Thymus (tissue), 11 donors: ENCODE measurements around the gene ANKRD11. TPM values are rescaled to one million over a fixed set of nuclear protein-coding genes. Genes with fewer than 3 reads are reported as not detected.

Experiments
- DNase-seq, 9 donors: peaks; one replicate each; pipeline ENCODE4 v3.0.0-alpha.2; 2013; ENCODE audit warnings: low spot score in 9 of 9, low read depth in 6 of 9, missing footprints in 1 of 9
- H3K27ac ChIP-seq, 2 donors: one replicate each; pipeline ENCODE4 v1.5.1; 2013; ENCODE audit warnings: control low read depth in 1 of 2, low read depth in 1 of 2, low read length in 1 of 2, mild to moderate bottlenecking in 1 of 2, moderate library complexity in 1 of 2
- H3K27me3 ChIP-seq, 2 donors: one replicate each; pipeline ENCODE4 v1.5.1; 2013; ENCODE audit warnings: low read length in 1 of 2; ENCODE audit not compliant: control insufficient read depth in 2 of 2, insufficient read depth in 1 of 2
- H3K36me3 ChIP-seq, 2 donors: one replicate each; pipeline ENCODE4 v1.5.1; 2013; ENCODE audit warnings: low read length in 1 of 2, mild to moderate bottlenecking in 1 of 2, moderate library complexity in 1 of 2; ENCODE audit not compliant: control insufficient read depth in 2 of 2, insufficient read depth in 2 of 2
- H3K4me1 ChIP-seq, 2 donors: one replicate each; pipeline ENCODE4 v1.5.1; 2013; ENCODE audit warnings: low read length in 2 of 2; ENCODE audit not compliant: control insufficient read depth in 2 of 2, insufficient read depth in 2 of 2
- H3K4me3 ChIP-seq, 2 donors: one replicate each; pipeline ENCODE4 v1.5.1; 2013; ENCODE audit warnings: low read length in 2 of 2, control low read depth in 1 of 2, mild to moderate bottlenecking in 1 of 2
- H3K9me3 ChIP-seq, 2 donors: one replicate each; pipeline ENCODE4 v1.5.1; 2013; ENCODE audit warnings: low read length in 1 of 2, mild to moderate bottlenecking in 1 of 2; ENCODE audit not compliant: control insufficient read depth in 2 of 2, insufficient read depth in 1 of 2
- WGBS: extraction: QIAGEN DNeasy Blood & Tissue Kit; methylation state at CpG from one replicate; pipeline ENCODE4 v1.1.7; 2013; 5-methylcytosine and 5-hydroxymethylcytosine counted together
- polyA plus RNA-seq: library from polyadenylated mRNA; stranded (reverse); fragments of 200-250 nt; gene quantifications from one replicate; pipeline ENCODE4 v1.2.3, GENCODE V29; 2013
- total RNA-seq: library from RNA; stranded (reverse); fragments of 120-200 nt; gene quantifications from one replicate; pipeline ENCODE4 v1.2.4, GENCODE V29; 2013
- donor health status: healthy.

Gene ANKRD11
- total and polyA plus RNA-seq, 2 donors, result 24.8 to 79.5 TPM

DNA sequence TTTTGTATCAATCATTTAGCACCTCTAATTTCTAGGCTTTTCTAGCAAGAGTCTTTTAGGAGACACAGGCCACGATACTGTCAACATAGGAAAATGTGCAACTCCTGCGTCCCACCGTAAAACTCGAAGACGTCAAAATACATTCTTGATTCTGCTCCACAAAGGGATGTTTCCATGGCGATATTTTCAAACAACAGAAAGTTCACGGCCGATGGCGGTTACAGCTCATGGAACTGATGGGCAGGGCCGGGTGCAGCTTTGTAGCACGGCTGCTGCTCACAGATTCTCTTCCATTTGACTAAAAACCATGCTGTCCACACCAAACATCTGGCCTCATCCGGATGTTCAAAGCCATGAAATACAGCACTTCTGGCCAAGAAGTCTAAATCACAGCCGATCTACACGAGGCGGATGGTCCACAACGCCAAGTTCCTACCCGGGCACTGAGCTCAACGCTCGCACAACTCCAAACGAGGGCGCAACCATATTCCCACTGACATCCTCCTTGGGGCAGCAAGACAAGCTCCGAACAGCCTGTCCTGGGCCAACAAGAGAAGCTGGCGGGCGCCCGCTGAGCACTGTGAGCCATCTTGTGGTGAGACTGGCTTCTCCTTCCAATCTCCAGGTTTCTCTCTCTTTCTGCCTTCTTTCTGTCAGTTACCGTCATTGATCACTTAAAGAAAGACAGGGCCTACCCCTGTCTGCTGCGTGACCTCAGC is 193.0 kb downstream of the ANKRD11 start:
- no peaks in the 10 kb centered on the region for H3K4me1 ChIP-seq

DNA sequence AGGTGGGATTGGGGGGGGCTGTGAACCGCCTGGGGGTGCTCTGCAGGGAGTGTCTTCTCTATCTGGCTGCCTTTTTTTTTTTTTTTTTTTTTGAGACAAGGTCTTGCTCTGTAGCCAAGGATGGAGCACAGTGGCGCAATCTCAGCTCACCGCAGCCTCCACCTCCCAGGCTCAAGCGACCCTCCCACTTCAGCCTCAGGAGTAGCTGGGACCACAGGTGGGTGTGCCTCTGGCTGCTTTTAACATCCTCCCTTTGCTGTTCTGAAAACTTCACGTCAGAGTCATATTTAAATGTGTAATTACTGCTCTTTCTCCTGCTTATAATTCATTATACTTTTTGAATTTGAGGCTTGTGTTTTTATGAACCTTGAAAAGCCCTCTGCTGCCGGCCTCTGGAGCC is 194.4 kb downstream of the ANKRD11 start:
- no peak overlapping the region for H3K4me3 ChIP-seq
- H3K27ac ChIP-seq, result no peak overlapping the region
- no peaks in the 10 kb centered on the region for H3K9me3 ChIP-seq
- no peaks in the 10 kb centered on the region for H3K4me1 ChIP-seq
- no peaks in the 10 kb centered on the region for H3K27me3 ChIP-seq
- WGBS, result 90% methylated on average over 6 of the region's 6 CpGs
- no peak for DNase-seq
- H3K36me3 ChIP-seq, result peaks cover 47 to 59% of the 10 kb centered on the region in 2 donors

More for the DNA sequence above, 193.0 kb downstream of the ANKRD11 start:
- no peak for DNase-seq
- no peak overlapping the region for H3K4me3 ChIP-seq
- WGBS, result 97% methylated on average over 27 of the region's 27 CpGs
- H3K27me3 ChIP-seq, result no peaks in the 10 kb centered on the region
- H3K27ac ChIP-seq, result no peak overlapping the region
- no peaks in the 10 kb centered on the region for H3K9me3 ChIP-seq
- peaks cover 49 to 56% of the 10 kb centered on the region in 2 donors for H3K36me3 ChIP-seq

- Histone ChIP-seq H3K27ac (no peak overlapping the region), H3K27me3 (no peaks in the 10 kb centered on the region), H3K4me3 (no peak overlapping the region), H3K36me3 (peaks cover 47 to 58% of the 10 kb centered on the region in 2 donors), H3K9me3 (no peaks in the 10 kb centered on the region), H3K4me1 (no peaks in the 10 kb centered on the region)
- 98% methylated on average over 24 of the region's 24 CpGs for WGBS
- no peak for DNase-seq
These were observed 195.1 kb downstream of the ANKRD11 start for GRCh38 chr16:89295071-89295900.

- H3K9me3 ChIP-seq, result no peaks in the 10 kb centered on the region
- H3K4me1 ChIP-seq, result no peaks in the 10 kb centered on the region
- H3K36me3 ChIP-seq, result peaks cover 50 to 55% of the 10 kb centered on the region in 2 donors
- WGBS, result 94% methylated on average over 13 of the region's 13 CpGs
- no peak overlapping the region for H3K27ac ChIP-seq
- no peak overlapping the region for H3K4me3 ChIP-seq
- DNase-seq, result no peak
- H3K27me3 ChIP-seq, result no peaks in the 10 kb centered on the region
These were observed 195.9 kb downstream of the ANKRD11 start for GRCh38 chr16:89294486-89294885.

GRCh38 chr16:89293276-89294143 is 196.9 kb downstream of the ANKRD11 start:
- Histone ChIP-seq H3K4me3 (no peak overlapping the region), H3K36me3 (peaks cover 50 to 53% of the 10 kb centered on the region in 2 donors), H3K27ac (no peak overlapping the region), H3K9me3 (no peaks in the 10 kb centered on the region), H3K4me1 (no peaks in the 10 kb centered on the region), H3K27me3 (no peaks in the 10 kb centered on the region)
- 97% methylated on average over 28 of the region's 28 CpGs for WGBS
- DNase-seq, result no peak

- no peak overlapping the region for H3K27ac ChIP-seq
- H3K4me1 ChIP-seq, result no peaks in the 10 kb centered on the region
- DNase-seq, result no peak
- H3K9me3 ChIP-seq, result no peaks in the 10 kb centered on the region
- H3K4me3 ChIP-seq, result no peak overlapping the region
- no peaks in the 10 kb centered on the region for H3K27me3 ChIP-seq
- WGBS, result 93% methylated on average over 22 of the region's 22 CpGs
- peaks cover 50 to 58% of the 10 kb centered on the region in 2 donors for H3K36me3 ChIP-seq
These were observed 197.8 kb downstream of the ANKRD11 start for GRCh38 chr16:89292443-89293078.

GRCh38 chr16:89291776-89292175 is 198.6 kb downstream of the ANKRD11 start:
- DNase-seq, result no peak
- H3K4me1 ChIP-seq, result no peaks in the 10 kb centered on the region
- H3K9me3 ChIP-seq, result no peaks in the 10 kb centered on the region
- no peaks in the 10 kb centered on the region for H3K27me3 ChIP-seq
- WGBS, result 96% methylated on average over 13 of the region's 13 CpGs
- H3K4me3 ChIP-seq, result no peak overlapping the region
- H3K36me3 ChIP-seq, result peaks cover 54 to 63% of the 10 kb centered on the region in 2 donors
- H3K27ac ChIP-seq, result no peak overlapping the region

- Histone ChIP-seq H3K27ac (no peak overlapping the region), H3K4me1 (no peaks in the 10 kb centered on the region), H3K9me3 (no peaks in the 10 kb centered on the region), H3K4me3 (no peak overlapping the region), H3K36me3 (peaks cover 58 to 67% of the 10 kb centered on the region in 2 donors), H3K27me3 (no peaks in the 10 kb centered on the region)
- WGBS, result 94% methylated on average over 9 of the region's 9 CpGs
- DNase-seq, result no peak
These were observed 199.0 kb downstream of the ANKRD11 start for GRCh38 chr16:89291363-89291762.
